MCF 10A (cell line): ENCODE results near the gene LPAR3. TPM values are rescaled to one million over a fixed set of nuclear protein-coding genes. Genes with fewer than 3 reads are reported as not detected.

ENCODE experiments used
- BruUV-seq: library from RNA; stranded (reverse); fragments of 400-500 nt; replicated peaks from 2 replicates; lab custom pipeline; 2021; lab: Mats Ljungman, UMichigan
- CTCF ChIA-PET: fragments of 300-600 bp; sonication (Branson Sonifier 250); formaldehyde crosslinking; extraction: SDS; loops from one replicate; lab custom pipeline; 2021; ENCODE audit warnings: antibody characterized with exemption, inconsistent platforms; lab: Yijun Ruan, JAX
- POLR2A ChIA-PET: fragments of 300-600, 350-650 bp; sonication (Branson Sonifier 250); formaldehyde crosslinking; extraction: SDS; loops from one replicate; lab custom pipeline; 2020; ENCODE audit warnings: antibody characterized with exemption, inconsistent platforms; lab: Yijun Ruan, JAX
- DNase-seq: peaks from one replicate; pipeline ENCODE4 v3.0.0-alpha.2; 2018; ENCODE audit not compliant: unreplicated experiment
- H3K27ac Mint-ChIP-seq: one replicate; pipeline ENCODE4 v1.8.0; 2022; ENCODE audit warnings: mild to moderate bottlenecking, low read depth, mixed read lengths; ENCODE audit not compliant: unreplicated experiment
- H3K27me3 Mint-ChIP-seq: one replicate; pipeline ENCODE4 v1.8.0; 2022; ENCODE audit warnings: mixed read lengths; ENCODE audit not compliant: insufficient read depth, unreplicated experiment
- H3K36me3 Mint-ChIP-seq: one replicate; pipeline ENCODE4 v1.8.0; 2022; ENCODE audit warnings: mild to moderate bottlenecking, moderate library complexity, mixed read lengths; ENCODE audit not compliant: insufficient read depth, unreplicated experiment
- H3K4me1 Mint-ChIP-seq: one replicate; pipeline ENCODE4 v1.8.0; 2022; ENCODE audit warnings: mixed read lengths; ENCODE audit not compliant: insufficient read depth, unreplicated experiment
- H3K4me3 Mint-ChIP-seq: one replicate; pipeline ENCODE4 v1.8.0; 2022; ENCODE audit warnings: mild to moderate bottlenecking, moderate library complexity, mixed read lengths; ENCODE audit not compliant: unreplicated experiment
- H3K9me3 Mint-ChIP-seq: one replicate; pipeline ENCODE4 v1.8.0; 2022; ENCODE audit warnings: mixed read lengths; ENCODE audit not compliant: unreplicated experiment
- CTCF ChIP-seq: fragments of 200-600 bp; IDR thresholded peaks from one replicate; pipeline ENCODE4 v1.8.0; 2022; ENCODE audit warnings: antibody characterized with exemption, mild to moderate bottlenecking; ENCODE audit not compliant: unreplicated experiment
- intact Hi-C: fragments of 100-400 bp; cut with micrococcal nuclease; formaldehyde crosslinking; loops from 2 replicates; pipeline ENCODE4 v1.14.1; 2022
- total RNA-seq: library from RNA; stranded (reverse); gene quantifications from 2 replicates; pipeline ENCODE4 v1.2.3, GENCODE V29; 2022

Gene LPAR3
- total RNA-seq, 1 experiment from 2014 or later = 1.0 TPM

DNA sequence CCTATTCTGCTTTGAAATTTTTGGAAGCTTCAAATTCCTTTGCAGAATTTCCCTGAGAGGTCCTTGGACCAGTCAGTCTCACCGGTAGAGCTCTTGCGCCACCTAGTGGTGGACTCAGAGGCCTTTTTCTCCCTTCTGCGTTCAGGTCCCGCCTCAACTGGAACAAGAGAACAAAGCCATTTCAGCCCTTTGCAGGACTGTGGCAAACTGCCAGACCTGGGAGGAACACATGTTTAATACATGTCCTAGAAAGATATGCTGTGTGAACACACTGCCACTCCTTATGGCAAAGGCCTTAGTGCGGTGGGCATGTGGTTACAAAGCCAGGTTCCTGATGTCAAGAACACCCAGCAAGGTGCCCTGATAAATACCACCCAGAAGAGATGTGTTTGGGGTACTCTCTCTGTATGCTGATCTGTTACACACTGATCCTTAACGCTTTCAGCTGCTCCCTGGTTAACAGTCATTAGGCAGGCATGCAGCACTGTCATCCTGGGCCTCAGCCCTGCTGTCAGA, 120.5 kb downstream of the LPAR3 start:
- H3K27ac Mint-ChIP-seq = no peak overlapping the region
- ChIA-PET POLR2A (interaction anchor here (0.7 to 1.1 kb wide), 5 partner anchors 55 to 348 kb away, joined by 3 to 4 read pairs (median 3); no protein-coding TSS in a partner anchor), CTCF (interaction anchor here (0.6 to 3.6 kb wide), 43 partner anchors 10 to 863 kb away, joined by 3 to 49 read pairs (median 4); partner anchors contain the start of gene PRKACB)
- DNase-seq = peak; percentile 85
- peak; percentile 79 for TF ChIP-seq CTCF
- H3K27me3 Mint-ChIP-seq = no peaks in the 10 kb centered on the region
- H3K9me3 Mint-ChIP-seq = no peaks in the 10 kb centered on the region
- no TSS peak for BruUV-seq
- H3K4me1 Mint-ChIP-seq = peaks cover 5% of the 10 kb centered on the region
- intact Hi-C loops = loop anchor here (1.0 to 2.0 kb wide), 4 partner anchors 152 to 631 kb away; no protein-coding TSS in a partner anchor
- no peaks in the 10 kb centered on the region for H3K36me3 Mint-ChIP-seq
- H3K4me3 Mint-ChIP-seq = no peak overlapping the region

DNA sequence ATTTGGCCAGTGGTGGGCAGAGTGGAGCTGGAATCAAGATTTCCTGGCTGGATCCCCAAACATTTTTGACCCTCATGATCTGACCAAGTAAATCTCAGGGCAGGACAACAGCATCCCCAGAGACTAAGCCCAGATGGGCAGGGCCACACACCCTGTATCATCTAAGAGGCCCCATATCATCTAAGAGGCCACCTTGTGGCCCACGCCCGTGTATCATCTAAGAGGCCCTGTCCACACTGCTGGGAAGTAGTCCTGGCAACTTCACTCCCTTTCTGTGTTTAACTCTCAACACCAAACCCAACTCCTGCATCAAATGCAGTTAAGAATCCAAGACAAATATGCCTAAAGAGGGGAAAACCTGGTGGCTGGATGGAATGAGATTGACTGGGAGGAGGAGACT, 121.1 kb downstream of the LPAR3 start:
- intact Hi-C loops = loop anchor here (1.0 to 2.0 kb wide), 4 partner anchors 152 to 631 kb away; no protein-coding TSS in a partner anchor
- ChIA-PET POLR2A (interaction anchor here (0.7 to 1.1 kb wide), 4 partner anchors 56 to 347 kb away, joined by 3 to 4 read pairs (median 3); no protein-coding TSS in a partner anchor), CTCF (interaction anchor here (0.6 to 3.6 kb wide), 41 partner anchors 10 to 862 kb away, joined by 3 to 49 read pairs (median 4); partner anchors contain the start of gene PRKACB)
- Mint-ChIP-seq H3K9me3 (no peaks in the 10 kb centered on the region), H3K36me3 (no peaks in the 10 kb centered on the region), H3K4me3 (no peak overlapping the region), H3K27ac (no peak overlapping the region), H3K27me3 (no peaks in the 10 kb centered on the region), H3K4me1 (peaks cover under 1% of the 10 kb centered on the region)
- TF ChIP-seq CTCF = no peak
- DNase-seq = no peak
- BruUV-seq = no TSS peak

GRCh38 chr1:84770481-84770880, 122.5 kb downstream of the LPAR3 start:
- TF ChIP-seq CTCF = no peak
- intact Hi-C loops = no loop called here
- Mint-ChIP-seq H3K4me3 (no peak overlapping the region), H3K36me3 (no peaks in the 10 kb centered on the region), H3K9me3 (no peaks in the 10 kb centered on the region), H3K4me1 (no peaks in the 10 kb centered on the region), H3K27ac (no peak overlapping the region), H3K27me3 (peaks cover 4% of the 10 kb centered on the region)
- ChIA-PET CTCF (interaction anchor here (0.8 to 3.0 kb wide), 2 partner anchors 17 to 166 kb away, joined by 3 to 49 read pairs; no protein-coding TSS in a partner anchor), POLR2A (no interaction called here)
- BruUV-seq = no TSS peak
- DNase-seq = no peak

DNA sequence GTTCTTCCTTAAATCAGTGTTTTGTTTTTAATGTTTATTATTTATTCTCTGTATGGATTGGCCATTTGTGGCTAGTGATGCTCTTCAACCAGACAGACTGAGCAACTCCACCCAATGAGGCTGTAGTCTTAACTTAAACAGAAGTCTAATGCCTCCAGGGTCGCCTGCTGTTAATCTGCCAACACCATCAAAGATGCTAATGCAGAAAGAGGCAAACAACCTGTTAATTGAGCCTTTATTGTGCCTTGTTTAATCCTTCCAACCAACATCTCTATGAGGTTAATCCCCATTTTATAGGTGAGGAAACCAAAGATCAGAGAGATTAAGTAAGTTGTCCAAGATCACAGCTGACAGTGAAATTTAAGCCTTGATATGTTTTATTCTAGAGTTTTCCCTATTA, 123.4 kb downstream of the LPAR3 start:
- no peak overlapping the region for H3K4me3 Mint-ChIP-seq
- H3K36me3 Mint-ChIP-seq = no peaks in the 10 kb centered on the region
- H3K27me3 Mint-ChIP-seq = peaks cover 12% of the 10 kb centered on the region
- H3K4me1 Mint-ChIP-seq = no peaks in the 10 kb centered on the region
- intact Hi-C loops = no loop called here
- CTCF ChIA-PET = interaction anchor here (0.8 kb wide), 2 partner anchors 16 to 167 kb away, joined by 3 read pairs; no protein-coding TSS in a partner anchor
- no TSS peak for BruUV-seq
- POLR2A ChIA-PET = no interaction called here
- TF ChIP-seq CTCF = no peak
- no peak for DNase-seq
- H3K27ac Mint-ChIP-seq = no peak overlapping the region
- H3K9me3 Mint-ChIP-seq = no peaks in the 10 kb centered on the region
